GM21529 (cell line): ENCODE data around the gene PSTPIP2.

ENCODE experiments used
- ATAC-seq: cut with Tn5 transposase; IDR thresholded peaks from one replicate; pipeline ENCODE4 v1.9.1; 2021; ENCODE audit not compliant: unreplicated experiment

Gene PSTPIP2

DNA sequence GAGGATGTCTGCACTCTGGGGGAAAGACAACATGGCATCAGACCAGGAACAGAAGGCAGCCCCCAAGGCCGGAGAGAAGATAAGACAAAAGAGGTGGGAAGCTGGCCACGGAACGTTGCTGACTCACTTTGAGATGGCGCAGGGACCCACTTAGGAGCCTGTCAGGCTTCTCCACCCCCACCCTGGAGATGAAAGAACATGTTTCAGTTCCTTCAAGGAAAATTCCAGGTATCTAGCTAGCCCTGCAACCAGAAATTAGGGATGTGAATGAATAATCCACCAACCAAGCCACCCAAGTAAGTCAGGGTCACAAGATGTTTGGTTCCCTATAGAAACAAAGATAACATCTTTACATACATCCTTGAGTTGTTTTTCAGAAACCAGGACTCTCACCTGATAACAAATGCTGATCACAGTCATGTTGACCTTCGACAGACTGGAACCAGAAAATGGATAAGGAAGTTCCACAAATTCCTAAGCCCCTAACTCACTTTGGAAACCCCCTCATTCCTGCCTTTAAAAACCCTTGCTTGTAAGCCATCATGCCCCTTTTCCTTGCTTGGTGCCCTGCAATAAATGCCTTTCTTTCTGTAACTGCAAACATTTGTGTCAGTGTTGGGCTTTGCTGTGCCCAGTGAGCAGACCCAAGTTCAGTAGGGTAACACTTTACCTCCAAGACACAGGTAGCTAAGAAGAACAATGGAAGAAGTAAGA, 31.9 kb downstream of the PSTPIP2 start:
- ATAC-seq: no peak

DNA sequence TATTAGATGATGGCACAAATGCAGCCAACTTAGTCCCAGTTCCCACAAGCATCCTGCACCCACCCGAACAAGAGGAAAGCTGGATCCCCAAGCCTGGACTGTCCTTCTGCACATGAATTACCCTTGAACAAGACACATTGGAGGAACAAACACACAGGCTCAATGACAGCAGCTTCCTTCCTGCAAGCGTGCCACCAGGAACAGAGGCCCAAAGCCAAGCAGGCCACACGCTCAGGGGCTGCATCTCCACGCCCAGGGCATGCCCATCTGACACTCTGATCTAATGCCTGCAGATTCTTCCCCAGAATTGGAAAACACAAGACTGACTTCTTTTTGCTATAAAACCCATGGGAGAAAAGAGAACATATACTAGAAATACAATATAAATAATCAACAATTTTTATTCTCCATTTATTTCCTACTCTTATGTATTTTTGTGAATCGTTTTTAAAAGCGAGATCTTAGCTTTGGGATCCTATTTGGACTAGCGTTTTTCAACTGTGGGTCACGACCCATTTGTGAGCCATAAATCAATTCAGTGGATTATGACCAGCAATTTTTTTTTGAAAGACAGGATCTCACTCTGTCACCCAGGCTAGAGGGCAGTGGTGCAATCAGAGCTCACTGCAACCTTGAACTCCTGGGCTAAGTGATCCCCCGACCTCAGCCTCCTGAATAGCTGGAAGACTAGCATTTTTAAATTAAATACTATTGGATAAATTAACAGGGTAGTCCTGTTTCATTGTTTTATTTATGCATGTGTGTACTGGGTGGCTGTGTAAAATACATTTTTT, 34.4 kb downstream of the PSTPIP2 start:
- no peak for ATAC-seq

DNA sequence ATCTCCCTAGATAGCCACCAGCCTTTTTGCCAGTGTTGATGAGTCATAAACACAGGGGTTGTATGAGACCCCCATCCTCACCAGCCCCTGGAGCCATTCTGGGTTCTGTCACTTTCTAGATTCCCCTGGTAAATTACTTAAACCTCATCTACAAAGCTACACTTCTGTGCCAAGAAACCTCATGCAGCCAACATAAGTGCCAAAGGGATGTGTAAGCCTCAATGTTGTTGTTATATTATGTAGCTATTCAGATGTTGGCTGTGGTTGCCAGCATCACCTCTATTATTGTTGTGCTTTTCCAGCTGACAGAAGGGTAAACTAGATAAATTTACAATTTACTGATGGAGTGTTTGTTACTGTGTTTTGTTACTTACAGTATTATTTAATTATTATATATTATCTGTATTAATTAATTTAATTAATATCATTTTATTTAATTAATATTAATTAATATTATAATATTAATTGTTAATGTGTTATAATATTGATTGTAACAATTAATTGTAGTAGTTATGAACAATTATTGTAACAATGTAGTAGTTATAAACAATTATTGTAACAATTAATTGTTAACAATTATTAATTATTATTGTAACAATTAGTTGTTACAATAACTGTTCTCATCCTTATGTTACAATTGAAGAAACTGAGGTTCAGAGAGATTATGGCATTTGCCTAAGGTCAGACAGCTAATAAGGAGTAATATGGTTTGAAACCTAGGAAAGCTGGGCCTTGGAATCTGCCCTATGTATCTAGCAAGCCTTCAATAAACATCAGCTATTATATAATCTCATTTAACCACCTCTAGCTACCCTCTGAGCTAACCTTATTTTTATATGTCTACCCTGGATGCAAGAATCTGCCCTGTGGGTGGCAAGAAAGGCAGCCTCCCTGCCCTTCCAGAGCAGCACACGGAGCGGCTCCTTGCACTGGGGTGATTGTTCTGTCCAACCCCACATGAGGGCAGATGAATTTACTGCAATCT, 36.1 kb downstream of the PSTPIP2 start:
- no peak for ATAC-seq

DNA sequence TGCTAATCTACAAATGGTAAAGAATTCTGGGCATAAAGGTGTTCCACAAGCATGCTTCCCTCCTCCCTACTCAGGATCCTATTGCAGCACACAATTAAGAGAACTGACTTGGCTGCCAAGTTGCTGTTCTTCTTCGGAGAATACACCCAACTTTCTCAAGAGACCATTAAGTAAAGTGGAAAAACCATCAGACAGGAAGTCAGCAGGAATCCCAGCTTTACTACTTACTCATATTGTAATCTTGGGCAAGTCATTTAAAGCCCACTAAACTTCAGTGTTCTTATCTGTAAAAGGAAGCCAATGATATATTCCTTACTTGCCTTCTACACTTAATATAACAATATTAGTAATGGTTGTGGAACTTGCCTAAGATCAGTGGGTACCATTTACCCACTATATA, 37.8 kb downstream of the PSTPIP2 start:
- ATAC-seq: no peak

DNA sequence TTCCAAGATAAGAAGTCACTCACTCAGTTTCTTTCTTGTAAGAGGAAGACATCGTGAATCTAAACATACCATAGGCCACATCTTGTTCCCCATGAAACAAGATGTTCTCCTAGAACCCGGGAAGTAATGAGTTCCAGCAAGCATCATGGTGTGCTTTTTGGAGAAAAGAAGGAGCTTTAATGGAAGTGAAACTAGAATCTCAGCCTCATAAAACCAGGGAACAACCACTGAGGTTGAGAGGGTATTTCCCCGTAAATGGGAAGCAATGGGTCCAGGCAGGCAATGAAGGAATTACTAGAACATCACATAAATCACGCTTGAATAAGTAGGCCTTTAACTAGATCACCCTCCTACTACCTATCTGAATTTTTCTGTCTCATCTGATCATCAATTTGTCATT, 40.3 kb downstream of the PSTPIP2 start:
- no peak for ATAC-seq

DNA sequence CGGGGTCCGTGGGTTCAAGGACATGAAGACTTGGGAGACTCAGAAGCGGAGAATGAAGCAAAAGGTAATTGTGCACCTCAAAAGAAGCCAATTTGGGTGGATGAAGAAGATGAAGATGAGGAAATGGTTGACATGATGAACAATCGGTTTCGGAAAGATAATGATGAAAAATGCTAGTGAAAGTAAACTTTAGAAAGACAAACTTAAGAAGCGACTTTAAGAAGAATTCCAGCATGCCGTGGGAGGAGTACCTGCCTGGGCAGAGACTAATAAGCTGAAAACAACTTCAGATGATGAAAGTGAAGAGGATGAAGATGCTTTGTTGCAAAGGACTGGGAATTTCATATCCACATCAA, 43.5 kb downstream of the PSTPIP2 start:
- no peak for ATAC-seq

DNA sequence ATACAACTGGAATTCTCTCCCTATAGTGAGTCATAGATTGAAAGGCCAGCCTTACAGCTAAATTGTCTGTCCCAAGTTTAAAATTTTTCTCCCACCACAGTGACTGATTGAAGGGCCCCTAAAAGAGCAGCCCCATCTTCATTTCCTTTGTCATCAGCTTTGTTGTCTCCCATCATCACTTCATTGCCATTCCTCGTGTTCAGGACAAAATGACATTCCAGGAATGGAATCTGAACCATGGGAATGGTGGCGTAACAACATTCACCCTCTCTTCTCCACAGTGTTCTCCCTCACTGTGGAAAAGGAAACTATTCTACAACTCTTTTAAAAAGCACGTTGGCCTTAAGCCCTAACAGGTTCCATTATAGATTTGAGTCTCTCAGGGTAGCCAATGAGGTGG, 52.1 kb downstream of the PSTPIP2 start:
- ATAC-seq: no peak

DNA sequence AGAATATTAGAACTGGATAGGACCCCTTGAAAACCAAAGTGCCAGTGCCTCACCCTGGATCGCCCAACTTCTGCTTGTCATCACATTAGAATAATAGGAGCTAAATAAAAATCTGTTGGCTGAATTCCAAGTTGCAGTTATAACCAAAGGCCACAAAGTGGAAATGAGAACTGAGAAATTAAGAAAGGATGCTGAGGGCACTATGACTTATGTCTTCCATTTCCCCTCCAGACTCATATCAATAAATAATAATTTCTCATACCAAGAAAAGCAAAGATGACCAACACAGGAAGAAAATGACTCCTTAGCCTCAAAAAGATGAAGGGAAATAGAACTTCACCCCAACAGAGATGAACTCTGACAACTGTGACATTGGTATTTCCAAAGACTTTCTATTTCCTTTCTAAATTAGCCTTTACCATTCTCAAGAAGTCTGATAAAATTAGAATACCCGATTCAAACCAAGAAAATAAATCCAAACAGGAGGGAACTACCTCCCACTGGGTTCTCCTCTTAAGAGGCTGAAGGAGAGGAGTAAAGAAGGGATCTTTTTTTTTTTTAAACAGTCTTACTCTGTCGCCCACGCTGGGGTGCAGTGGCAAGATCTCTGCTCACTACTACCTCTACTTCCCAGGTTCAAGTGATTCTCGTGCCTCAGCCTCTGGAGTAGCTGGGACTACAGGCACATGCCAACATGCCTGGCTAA, 58.4 kb downstream of the PSTPIP2 start:
- peak; percentile 62 for ATAC-seq

DNA sequence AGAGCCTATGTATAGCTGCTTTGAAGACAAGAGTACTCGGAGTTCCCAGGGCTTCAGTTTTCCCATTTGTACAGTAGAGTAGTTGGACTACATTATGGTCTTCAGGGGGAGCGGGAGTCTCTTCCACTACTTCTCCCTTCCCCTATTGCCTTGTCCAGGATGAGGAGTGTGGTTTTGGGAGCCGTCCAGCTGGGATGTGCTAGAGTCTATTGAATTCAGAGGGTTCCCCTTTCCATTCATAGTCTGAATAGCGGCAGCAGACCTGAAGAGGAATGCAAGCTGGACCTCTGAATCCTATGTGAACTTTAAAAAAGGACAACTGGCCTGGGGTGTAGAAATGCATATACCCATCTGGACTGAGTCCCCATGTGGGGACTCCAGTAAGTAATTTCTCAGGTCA, 61.4 kb downstream of the PSTPIP2 start:
- ATAC-seq: no peak

DNA sequence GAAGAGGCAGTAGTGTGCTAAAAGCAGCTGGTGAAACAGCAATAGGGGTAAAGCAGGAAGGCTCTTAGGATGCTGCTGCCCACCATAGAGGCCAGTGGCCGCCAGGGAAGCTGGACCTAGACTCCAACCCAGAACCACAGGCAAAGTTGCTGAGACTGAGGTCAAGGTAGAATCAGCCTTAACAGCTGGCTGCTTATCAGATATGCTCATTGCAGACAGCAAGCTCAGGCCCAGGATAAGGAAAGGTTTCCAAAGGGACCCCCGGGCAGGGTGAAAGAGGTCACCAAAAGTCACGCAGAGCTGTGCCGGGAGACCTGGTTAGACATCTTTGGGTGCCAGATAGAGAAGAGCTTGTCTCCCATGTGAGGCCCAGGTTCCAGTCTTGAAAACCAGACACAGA, 62.0 kb downstream of the PSTPIP2 start:
- no peak for ATAC-seq

DNA sequence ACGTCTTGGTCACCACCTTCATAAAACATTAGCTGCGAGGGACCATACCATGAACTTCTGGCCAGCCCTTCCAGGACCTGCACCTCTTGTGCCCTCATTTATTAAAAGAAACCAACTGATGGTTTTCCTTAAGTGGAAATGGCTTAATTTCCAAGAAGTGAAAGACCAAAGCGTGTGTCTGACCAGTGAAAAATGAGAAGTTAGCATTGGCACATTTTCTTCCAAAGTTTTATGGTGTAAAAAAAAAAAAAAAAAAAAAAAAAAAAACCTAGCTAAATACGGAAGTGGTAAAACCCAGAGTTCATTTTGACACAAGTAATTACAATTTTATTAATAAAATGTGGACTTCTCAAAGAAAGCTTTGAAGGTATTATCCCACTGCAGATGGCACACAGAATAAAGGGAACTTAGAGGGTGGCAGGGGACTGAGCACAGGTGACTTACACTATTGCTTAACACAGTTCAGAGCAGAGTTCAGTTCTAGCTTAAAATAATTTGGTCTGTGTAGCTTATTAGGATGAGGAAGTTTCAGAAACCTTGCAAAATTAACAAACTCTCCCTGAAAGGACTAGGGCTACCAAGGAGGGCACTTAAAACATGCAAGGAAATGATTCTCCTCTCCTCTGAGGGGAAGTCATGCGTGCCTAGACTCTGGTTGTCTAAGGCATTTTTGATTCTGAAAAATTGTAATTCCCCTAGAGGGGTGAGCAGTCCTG, 62.8 kb downstream of the PSTPIP2 start:
- ATAC-seq: no peak

DNA sequence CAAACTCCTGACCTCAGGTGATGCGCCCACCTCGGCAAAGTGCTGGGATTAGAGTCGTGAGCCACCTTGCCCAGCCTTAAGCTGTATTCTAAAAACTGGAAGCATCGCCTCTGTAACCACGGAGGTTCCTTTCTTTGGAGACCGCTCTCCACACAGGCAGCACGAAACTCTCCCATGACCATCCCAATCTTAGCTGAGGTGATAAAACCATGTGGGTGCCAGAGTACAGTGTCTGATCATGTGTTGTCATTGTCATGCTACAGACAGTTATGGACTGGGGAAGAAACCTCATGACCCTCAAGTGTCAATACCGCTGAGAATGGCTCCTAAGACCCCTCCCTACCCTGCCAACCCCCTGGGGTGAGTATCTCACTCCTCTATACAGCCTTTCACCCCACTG, 63.5 kb downstream of the PSTPIP2 start:
- no peak for ATAC-seq

DNA sequence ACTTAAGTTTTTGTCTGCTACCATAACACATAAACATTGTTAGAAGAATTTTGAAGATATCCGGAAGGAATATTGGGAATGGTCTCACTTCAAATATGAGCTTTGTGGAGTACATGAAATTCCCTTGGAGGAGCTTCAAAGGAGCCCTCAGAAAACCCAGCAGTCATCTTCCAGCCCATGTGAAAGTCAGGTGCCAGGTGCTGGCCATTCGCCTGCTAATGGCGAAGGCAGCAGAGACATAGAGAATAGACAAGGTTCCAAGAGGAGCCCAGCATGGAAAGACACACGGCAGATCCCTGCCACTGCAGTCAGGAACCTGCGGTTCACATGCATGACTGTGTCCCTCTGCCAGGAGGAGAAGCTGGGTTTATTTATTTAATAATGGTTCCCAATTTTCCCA, 64.9 kb downstream of the PSTPIP2 start:
- ATAC-seq: no peak

DNA sequence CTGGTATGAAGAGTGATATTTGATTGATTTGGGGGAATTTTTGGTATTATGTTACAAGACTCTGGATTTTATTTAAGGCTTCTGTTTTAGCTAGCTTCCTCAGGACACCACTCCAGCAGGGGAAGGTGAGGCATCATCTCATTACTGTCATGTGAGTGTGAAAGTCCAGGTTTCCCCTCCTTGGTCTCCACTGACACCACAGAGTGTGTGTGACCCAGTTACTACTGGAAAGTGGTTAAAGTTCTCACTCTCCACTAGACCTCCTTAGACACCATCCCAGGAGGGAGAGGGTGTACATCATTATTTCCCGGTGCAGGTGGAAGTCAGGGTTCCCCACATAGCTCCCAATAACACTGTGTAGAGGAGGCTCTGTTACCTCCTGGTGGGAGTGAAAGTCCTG, 69.1 kb downstream of the PSTPIP2 start:
- no peak for ATAC-seq

DNA sequence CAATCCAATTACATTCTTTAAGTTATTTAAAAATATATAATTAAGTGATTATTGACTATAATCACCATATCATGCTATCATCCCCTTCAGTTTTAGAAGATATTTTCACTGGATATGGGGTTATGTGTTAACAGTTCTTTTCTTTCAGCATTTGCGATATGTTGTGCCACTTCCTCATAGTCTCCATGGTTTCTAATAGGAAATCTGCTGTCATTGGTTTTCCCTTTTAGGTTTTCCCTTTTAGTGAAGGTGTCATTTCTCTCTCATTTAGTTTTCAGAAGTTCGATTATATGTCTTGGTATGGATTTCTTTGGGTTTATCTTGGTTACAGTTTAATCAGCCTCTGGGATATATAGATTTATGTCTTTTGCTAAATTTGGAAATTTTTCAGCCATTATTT, 70.2 kb downstream of the PSTPIP2 start:
- ATAC-seq: no peak

DNA sequence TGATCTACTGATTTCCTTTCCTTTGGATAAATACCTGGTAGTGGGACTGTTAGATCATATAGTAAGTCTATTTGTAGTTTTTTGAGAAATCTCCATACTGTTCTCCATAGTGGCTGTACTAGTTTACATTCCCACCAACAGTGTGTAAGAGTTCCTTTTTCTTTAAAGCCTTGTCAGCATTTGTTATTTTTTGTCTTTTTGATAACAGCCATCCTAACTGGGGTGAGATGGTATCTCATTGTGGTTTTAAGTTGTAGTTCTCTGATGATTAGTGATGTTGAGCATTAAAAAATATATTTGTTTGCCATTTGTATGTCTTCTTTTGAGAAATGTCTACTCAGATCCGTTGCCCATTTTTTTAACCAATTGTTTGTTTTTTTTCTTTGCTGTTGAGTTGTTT, 71.0 kb downstream of the PSTPIP2 start:
- no peak for ATAC-seq

DNA sequence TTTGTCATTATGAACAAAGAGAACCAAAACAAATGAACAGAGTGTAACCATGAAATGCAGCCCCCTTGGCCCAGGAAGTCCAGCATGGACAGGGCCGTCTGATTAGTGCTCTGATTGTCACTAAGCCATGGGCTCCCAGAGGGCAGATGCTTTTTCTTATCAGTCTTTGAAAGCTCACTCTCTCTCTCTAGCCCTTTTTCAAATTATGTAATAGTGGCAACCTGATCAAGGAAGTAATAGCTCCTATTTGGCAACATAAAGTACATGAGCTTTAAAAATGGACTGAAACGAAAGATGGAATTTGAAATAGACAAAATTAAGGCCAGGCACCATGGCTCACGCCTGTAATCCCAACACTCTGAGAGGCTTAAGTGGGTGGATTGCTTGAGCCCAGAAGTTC, 72.5 kb downstream of the PSTPIP2 start:
- no peak for ATAC-seq

DNA sequence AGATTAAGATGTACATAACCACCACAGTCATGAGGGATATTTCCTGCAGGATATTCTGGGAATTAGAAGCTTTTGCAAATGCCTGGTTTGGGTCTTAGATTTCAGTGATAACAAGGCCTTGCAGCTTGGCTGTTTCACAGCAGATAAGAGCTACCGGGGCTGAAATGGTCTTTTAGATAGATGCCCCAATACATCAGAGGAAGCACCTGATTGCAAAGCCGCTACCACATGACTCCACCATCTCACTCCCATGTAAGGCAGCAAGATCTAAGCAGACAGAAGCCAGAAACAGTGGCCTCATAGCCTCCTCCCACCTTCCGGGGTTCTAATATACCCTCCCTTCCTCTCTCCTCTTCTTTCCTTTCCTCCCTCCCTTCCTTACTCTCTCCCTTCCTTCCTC, 73.8 kb downstream of the PSTPIP2 start:
- no peak for ATAC-seq

DNA sequence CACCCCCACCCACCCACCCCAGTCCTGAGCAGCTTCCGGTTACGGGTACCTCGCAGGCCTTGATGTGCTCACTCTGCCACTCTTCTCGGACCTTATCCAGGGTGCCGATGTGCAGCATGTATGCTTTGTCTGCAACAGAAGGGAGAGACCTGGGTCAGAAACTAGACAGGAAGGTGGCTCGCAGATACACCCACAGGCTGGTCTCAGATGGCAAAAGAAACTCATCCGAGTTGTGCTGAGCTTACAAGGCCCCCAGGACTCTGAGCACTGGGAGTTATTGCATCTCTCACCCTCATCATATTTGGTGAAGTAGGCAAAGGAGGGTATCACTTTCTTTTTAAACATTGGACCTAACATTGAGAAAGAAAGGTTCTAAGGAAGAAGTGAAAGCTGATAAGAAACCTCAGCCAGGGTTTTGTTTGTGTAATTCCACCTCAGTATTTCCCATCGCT, 74.3 kb downstream of the PSTPIP2 start:
- no peak for ATAC-seq

DNA sequence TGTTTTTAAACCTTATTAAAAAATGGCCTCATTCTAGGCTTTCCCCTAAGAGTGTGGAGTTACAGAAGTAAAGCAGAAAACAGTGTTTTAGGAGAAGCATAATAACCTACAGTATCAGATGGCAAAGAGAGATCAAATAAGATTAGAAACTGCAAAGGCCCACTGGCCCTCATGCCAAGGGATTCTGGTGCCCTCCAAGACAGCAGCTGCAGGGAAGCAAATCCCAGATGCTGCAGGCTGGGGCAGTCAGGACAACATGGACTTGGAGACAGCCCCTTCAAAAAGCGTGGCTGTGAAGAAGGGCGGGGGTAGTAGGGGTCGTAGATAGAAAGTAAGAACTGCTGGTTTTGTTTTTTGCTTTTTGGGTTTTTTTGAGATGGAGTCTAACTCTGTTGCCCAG, 76.6 kb downstream of the PSTPIP2 start:
- no peak for ATAC-seq
